ENCODE data around the gene OXTR.
"Not testable (repeated sequence)": the region's sequence is repeated elsewhere in the genome, so short reads cannot be mapped to it uniquely, and the experiment has no call there.

OXTR gene

DNA sequence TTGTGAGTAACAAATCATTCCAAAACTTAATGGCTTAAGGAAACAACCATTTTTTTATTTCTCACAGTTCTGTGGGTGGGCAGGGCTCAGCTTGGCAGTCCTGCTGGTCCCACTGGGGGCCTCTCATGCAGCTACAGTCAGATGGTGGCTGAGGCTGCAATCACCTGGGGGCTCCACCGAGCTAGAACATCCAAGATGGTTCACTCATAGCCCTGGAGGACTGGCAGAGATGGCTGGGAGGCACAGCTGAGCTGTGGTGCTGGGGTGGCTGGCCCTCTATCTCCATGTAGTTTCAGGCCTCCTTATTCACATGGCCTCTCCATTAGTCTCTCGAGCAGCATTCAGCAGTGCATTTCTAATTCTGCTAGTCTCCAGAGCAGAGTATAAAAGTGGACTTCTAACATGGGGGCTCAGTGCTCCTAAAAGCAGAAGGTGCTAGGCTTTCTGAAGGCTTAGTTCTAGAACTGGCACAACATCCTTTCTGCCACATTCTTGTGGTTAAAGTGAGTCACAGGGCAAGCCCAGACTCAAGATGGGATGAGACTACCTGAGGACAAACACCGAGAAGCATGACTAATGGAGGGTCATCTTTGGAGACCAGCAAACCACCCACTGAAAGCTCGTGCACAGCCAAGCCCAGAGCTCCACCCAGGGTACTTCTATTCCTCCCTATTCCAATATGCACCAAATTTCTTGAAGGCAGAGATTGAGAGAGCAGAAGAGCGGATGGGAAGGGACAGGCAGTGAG is 29.5 kb downstream of the OXTR start:
- no peak for DNase-seq

- no peak for DNase-seq
These were observed 30.8 kb downstream of the OXTR start for GRCh38 chr3:8738639-8739038.

DNA sequence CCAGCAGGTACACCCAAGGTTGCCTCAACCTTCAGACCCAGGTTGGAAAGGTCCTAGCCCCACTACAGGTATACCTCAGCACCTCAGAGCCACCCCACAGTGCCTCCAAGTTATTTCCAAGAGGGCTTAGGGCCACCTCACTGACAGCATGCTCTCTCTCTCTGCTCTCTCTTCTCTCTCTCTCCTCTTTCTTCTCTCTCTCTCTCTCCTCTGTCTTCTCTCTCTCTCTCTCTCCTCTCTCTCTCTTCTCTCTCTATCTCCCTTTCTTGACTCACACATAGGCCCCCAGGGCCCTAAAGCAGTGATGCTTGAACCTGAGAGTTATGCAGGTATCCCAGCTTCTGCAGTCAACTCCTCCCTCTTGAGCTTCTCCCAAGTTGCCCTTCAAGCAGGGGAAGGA is 31.6 kb downstream of the OXTR start:
- DNase-seq, result no peak

DNA sequence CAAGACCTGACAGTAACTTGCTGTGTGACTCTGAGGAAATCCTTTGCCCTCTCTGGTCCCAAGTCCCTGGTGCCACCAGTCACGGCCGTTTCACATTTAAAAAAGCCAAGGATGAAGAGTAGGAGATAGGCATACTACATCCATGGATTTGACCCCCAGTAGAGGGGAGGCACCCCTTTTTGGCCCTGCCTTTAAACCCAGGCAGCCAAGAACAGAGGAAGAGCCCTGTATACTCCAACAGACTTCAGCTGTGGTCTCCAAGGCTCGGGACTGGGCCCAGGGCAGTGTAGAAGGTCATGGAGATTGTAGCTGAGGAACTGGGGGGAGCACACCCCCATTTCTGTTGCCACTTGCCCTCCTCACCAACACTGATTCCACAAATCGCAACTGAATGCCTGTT is 32.1 kb downstream of the OXTR start:
- no peak for DNase-seq

- no peak for DNase-seq
These were observed 33.0 kb downstream of the OXTR start for GRCh38 chr3:8736436-8736835.

GRCh38 chr3:8734908-8735307 is 34.5 kb downstream of the OXTR start:
- DNase-seq, result no peak

DNA sequence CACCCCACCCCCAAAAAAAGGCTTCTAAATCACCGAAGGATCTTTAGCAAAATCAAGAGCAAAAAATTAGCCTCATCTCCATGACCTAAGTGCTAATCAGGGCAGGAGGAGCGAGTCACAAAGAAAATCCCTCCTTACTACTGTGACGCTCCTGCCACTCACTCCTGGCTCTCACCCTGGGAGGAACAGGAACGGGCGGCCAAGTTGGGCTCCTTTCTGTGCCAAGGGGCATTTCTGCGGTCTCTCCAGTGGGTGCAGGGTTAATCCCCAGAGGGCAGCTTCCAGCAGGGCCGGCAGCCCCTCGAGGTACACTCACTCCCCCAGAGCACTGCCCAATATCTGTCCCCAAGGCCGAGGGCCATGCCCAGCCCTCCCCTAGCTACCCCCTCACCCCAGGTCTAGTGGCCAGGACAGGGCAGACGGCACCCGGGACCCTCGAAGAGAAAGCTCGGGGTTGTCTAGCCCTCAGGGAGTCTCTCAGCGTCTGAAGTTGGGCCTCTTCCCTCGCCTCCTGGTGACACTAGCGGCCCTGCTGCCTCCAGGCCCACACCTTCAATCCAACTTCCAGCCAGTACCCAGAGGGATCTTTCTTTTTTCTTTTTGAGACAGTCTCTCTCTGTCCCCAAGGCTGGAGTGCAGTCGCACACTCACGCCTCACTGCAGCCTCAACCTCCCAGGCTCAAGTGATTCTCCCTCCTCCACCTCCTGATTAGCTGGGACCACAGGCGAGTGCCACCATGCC is 35.1 kb downstream of the OXTR start:
- DNase-seq, result no peak

- DNase-seq, result no peak
These were observed 35.9 kb downstream of the OXTR start, which contains the start of gene CAV3 for GRCh38 chr3:8733332-8734094. Gene CAV3, plus strand, starts transcription at chr3:8733802. Its CDS starts 75 bp downstream, at chr3:8733877.

GRCh38 chr3:8732413-8732812 is 37.0 kb downstream of the OXTR start:
- DNase-seq, result no peak

GRCh38 chr3:8730656-8731055 is 38.8 kb downstream of the OXTR start:
- no peak for DNase-seq

DNA sequence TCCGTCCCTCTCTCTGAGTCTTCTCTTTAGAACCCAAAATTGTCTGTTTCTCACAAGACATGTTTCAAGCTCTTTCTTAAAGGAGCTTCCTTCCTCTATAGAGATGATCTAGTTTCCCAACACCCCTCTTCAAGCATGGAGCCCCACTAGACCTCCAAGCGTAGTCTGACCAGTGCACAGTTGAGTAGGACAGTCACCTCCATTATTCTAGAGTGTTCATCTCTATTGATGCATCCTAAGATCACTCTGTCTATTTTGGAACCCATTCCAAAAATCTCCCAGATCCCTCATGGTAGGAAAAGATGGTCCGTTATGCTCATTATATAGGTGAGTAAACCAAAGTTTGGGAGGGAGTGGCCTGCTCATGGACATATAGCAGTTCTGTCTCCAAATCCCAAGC is 39.9 kb downstream of the OXTR start:
- DNase-seq, result no peak

- no peak for DNase-seq
These were observed 41.6 kb downstream of the OXTR start for GRCh38 chr3:8727605-8728512.

- no peak for DNase-seq
These were observed 45.2 kb downstream of the OXTR start for GRCh38 chr3:8724108-8724752.

DNA sequence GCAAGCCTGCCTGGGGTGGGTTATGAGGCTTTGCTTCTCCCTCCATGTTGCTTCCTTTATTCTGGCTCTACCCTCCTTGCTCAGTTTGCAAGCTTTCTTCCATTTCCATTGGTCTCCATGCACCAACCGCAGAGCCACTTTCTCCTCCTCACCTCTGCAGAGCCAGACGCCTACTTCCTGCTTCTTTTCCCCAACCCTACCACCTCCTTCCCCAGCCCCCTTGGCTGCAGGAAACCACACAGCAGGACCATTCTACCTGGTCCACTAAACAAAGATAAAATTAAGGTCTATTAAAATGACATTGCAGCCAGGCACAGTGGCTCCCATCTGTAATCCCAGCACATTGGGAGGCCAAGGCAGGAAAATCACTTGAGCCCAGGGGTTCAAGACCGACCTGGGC is 45.8 kb downstream of the OXTR start:
- no peak for DNase-seq

- DNase-seq, result no peak
These were observed 46.6 kb downstream of the OXTR start for GRCh38 chr3:8722808-8723207.

GRCh38 chr3:8715757-8716156 is 53.7 kb downstream of the OXTR start:
- DNase-seq, result not testable (repeated sequence)

DNA sequence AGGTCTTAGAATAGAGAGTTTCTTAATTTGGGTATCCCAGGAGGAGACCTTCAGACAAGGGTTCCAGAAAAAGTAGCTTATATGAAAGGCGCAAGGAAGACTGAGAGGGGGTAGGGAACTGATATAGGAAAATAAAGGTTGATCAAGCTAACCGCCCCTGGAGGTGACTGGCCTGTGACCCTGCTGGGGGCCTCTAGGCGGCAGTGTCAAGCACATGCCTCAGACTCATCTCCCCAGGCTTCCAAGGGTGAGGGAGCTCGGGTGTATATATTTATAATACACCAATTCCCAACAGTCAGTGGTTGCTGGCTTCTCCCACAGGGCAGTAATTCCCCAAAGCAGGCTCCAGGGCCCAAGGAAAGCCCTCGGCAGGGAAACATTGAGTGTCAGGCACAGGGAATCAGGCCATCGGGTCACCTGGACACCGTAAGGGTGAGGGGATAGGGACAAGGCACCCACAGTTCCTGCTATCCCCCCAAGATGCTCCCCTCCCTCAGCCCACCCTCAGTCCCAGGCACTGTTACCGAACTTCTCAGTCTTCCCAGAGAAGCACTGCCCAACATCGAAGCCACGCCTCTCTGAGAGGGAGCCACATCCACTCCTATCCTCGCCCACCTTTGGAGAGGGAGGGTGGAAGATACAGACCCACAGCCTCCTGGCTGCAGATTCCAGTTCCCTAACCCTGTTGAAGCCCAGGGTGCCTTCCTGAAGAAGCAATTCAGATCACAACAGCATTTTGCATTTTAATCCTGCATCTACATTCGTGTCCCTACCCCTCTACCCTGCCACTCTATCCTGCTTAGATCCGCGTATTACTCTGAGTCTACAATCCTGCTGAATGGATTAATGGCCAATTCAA is 55.3 kb downstream of the OXTR start:
- no peak for DNase-seq

DNA sequence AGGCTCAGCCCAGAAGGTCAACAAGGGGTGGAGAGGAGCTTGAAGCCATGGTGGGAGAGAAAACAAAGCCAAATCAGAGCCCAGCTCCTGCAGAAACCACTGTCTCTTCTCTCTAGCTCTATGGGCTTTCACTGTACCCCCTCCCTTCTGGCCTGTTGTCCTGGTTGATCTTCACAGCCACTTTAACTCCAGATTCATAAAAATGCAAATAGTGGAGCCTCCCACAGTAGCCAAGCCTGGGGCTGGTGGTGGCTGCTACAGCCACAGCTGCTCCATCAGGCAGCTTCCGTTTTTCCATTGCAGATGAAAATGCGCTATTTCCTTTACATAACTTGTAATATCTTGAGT is 56.5 kb downstream of the OXTR start:
- no peak for DNase-seq

- DNase-seq, result no peak
These were observed 57.1 kb downstream of the OXTR start for GRCh38 chr3:8712045-8712907.

Data from hippocampal formation (tissue), 2 donors.